ELR (cell line): ENCODE data around the gene DBF4B.
"Not testable (repeated sequence)": the region's sequence is repeated elsewhere in the genome, so short reads cannot be mapped to it uniquely, and the experiment has no call there.

ENCODE experiments used
- DNase-seq: peaks from one replicate; pipeline ENCODE4 v3.0.0-alpha.2; 2015; ENCODE audit warnings: low read depth

Gene DBF4B

GRCh38 chr17:44733753-44734152 lies 25.3 kb downstream of the DBF4B start:
- DNase-seq = peak; percentile 48

GRCh38 chr17:44734272-44734671 lies 25.8 kb downstream of the DBF4B start:
- no peak for DNase-seq

- no peak for DNase-seq
Observed at GRCh38 chr17:44736551-44737240, 28.2 kb downstream of the DBF4B start.

- DNase-seq = peak; percentile 44
Observed at GRCh38 chr17:44738214-44738906, 29.9 kb downstream of the DBF4B start.

- DNase-seq = no peak
Observed at GRCh38 chr17:44741316-44741715, 32.9 kb downstream of the DBF4B start.

- DNase-seq = no peak
Observed at GRCh38 chr17:44745301-44745700, 36.8 kb downstream of the DBF4B start.

- not testable (repeated sequence) for DNase-seq
Observed at GRCh38 chr17:44745738-44746137, 37.3 kb downstream of the DBF4B start.

- no peak for DNase-seq
Observed at GRCh38 chr17:44747566-44747965, 39.1 kb downstream of the DBF4B start.

GRCh38 chr17:44749076-44749979 lies 40.9 kb downstream of the DBF4B start:
- DNase-seq = no peak

- no peak for DNase-seq
Observed at GRCh38 chr17:44749980-44750318, 41.5 kb downstream of the DBF4B start.

- DNase-seq = no peak
Observed at GRCh38 chr17:44751331-44751730, 42.9 kb downstream of the DBF4B start.

- DNase-seq = no peak
Observed at GRCh38 chr17:44751806-44752205, 43.3 kb downstream of the DBF4B start.

- no peak for DNase-seq
Observed at GRCh38 chr17:44752953-44753861, 44.7 kb downstream of the DBF4B start.

- DNase-seq = no peak
Observed at GRCh38 chr17:44754276-44754675, 45.8 kb downstream of the DBF4B start.

GRCh38 chr17:44755180-44755579 lies 46.7 kb downstream of the DBF4B start:
- DNase-seq = not testable (repeated sequence)

- DNase-seq = no peak
Observed at GRCh38 chr17:44757045-44757917, 48.8 kb downstream of the DBF4B start.

GRCh38 chr17:44757918-44758413 lies 49.5 kb downstream of the DBF4B start:
- no peak for DNase-seq

GRCh38 chr17:44758414-44759085 lies 50.1 kb downstream of the DBF4B start, which contains the start of gene ADAM11:
Gene ADAM11, plus strand, starts transcription at chr17:44758988. Its CDS starts 212 bp downstream, at chr17:44759200.
- DNase-seq = peak; percentile 26

- DNase-seq = peak; percentile 32
Observed at GRCh38 chr17:44759086-44759915, 50.8 kb downstream of the DBF4B start.
